Activated T-cell treated with anti-CD3 and anti-CD28 coated beads, Interleukin-2, amount 50 U/mL, for 72 hours (primary cell): ENCODE data around the gene DNASE2. TPM values are rescaled to one million over a fixed set of nuclear protein-coding genes. Genes with fewer than 3 reads are reported as not detected.
"Not testable (repeated sequence)": the region's sequence is repeated elsewhere in the genome, so short reads cannot be mapped to it uniquely, and the experiment has no call there.

Experiments
- ATAC-seq, 2 donors: fragments of 150-1000 bp; cut with Tn5 transposase; replicated peaks in 1 of 2; 2 replicates each; pipeline ENCODE4 v1.10.0; 2021; ENCODE audit warnings: moderate library complexity in 2 of 2, mild to moderate bottlenecking in 1 of 2
- DNase-seq, 2 donors: peaks; one replicate each; pipeline ENCODE4 v3.0.0; 2021 to 2022; ENCODE audit warnings: mixed read lengths in 1 of 2
- H3K27ac Mint-ChIP-seq: one replicate; pipeline ENCODE4 v1.8.0; 2022; ENCODE audit warnings: mild to moderate bottlenecking, moderate library complexity, mixed read lengths
- H3K27me3 Mint-ChIP-seq: one replicate; pipeline ENCODE4 v1.8.0; 2022; ENCODE audit warnings: low read depth, mixed read lengths
- H3K36me3 Mint-ChIP-seq, 2 donors: one replicate each; pipeline ENCODE4 v1.8.0; 2022; ENCODE audit warnings: mixed read lengths in 2 of 2, mild to moderate bottlenecking in 1 of 2; ENCODE audit not compliant: insufficient read depth in 2 of 2
- H3K4me1 Mint-ChIP-seq: one replicate; pipeline ENCODE4 v1.8.0; 2022; ENCODE audit warnings: low read depth, mixed read lengths
- H3K4me3 Mint-ChIP-seq, 2 donors: one replicate each; pipeline ENCODE4 v1.8.0; 2022; ENCODE audit warnings: mild to moderate bottlenecking in 2 of 2, mixed read lengths in 2 of 2, moderate library complexity in 2 of 2
- H3K9me3 Mint-ChIP-seq, 2 donors: one replicate each; pipeline ENCODE4 v1.8.0; 2022; ENCODE audit warnings: mixed read lengths in 2 of 2
- total RNA-seq, 2 donors: library from RNA; stranded (reverse); gene quantifications; one replicate each; pipeline ENCODE4 v1.2.3, GENCODE V29; 2022

The DNASE2 gene
- 10 to 100 TPM; 34.5 to 39.1 TPM for total RNA-seq

- peaks cover 41% of the 10 kb centered on the region for H3K4me1 Mint-ChIP-seq
- no peaks in the 10 kb centered on the region for H3K27me3 Mint-ChIP-seq
- H3K4me3 Mint-ChIP-seq = peak within 1 kb of the TSS; percentile 94 to 98
- H3K27ac Mint-ChIP-seq = peak within 1 kb of the TSS; percentile 94
- H3K36me3 Mint-ChIP-seq = peaks cover 1 to 8% of the 10 kb centered on the region in 2 donors
- ATAC-seq (peak; percentile 65 to 74), DNase-seq (peak; percentile 93 to 94)
- H3K9me3 Mint-ChIP-seq = peaks cover 0 to 2% of the 10 kb centered on the region in 2 donors
Observed at GRCh38 chr19:12881172-12881808, at the start of gene DNASE2. DNASE2 (minus strand) TSS chr19:12881449; CDS start chr19:12881375, 74 bp downstream.

- H3K27me3 Mint-ChIP-seq = no peaks in the 10 kb centered on the region
- H3K27ac Mint-ChIP-seq = no peak overlapping the region
- H3K9me3 Mint-ChIP-seq = no peaks in the 10 kb centered on the region
- H3K4me3 Mint-ChIP-seq = no peak overlapping the region
- H3K4me1 Mint-ChIP-seq = peaks cover 30% of the 10 kb centered on the region
- H3K36me3 Mint-ChIP-seq = peaks cover 9 to 34% of the 10 kb centered on the region in 2 donors
- no peak for ATAC-seq
- no peak for DNase-seq
Observed at GRCh38 chr19:12930002-12930645, 48.9 kb upstream of the DNASE2 start.

- ATAC-seq = no peak
- no peaks in the 10 kb centered on the region for H3K27me3 Mint-ChIP-seq
- H3K36me3 Mint-ChIP-seq = peaks cover 9 to 36% of the 10 kb centered on the region in 2 donors
- DNase-seq = no peak
- no peak overlapping the region for H3K27ac Mint-ChIP-seq
- no peaks in the 10 kb centered on the region for H3K4me1 Mint-ChIP-seq
- no peak overlapping the region for H3K4me3 Mint-ChIP-seq
- H3K9me3 Mint-ChIP-seq = no peaks in the 10 kb centered on the region
Observed at GRCh38 chr19:12924621-12925310, 43.5 kb upstream of the DNASE2 start.

DNA sequence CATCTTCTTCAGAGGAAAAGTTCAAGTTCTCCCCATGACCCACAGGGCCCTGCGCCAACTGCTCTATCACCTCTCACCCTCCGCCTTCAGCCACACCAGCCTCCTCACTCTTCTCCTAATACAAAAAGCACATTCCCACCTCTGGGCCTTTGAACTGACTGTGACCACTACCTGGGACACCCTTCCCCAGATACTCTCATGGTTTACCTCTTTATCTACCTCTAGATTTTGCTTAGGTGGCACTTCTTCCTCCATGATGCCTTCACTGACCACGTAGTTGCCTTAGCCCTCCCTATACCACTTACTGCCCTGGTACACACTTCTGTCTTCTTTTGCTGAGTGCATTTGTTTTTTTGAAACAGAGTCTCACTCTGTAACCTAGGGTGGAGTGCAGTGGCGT, 41.7 kb upstream of the DNASE2 start:
- Mint-ChIP-seq H3K27me3 (no peaks in the 10 kb centered on the region), H3K36me3 (peaks cover 8 to 27% of the 10 kb centered on the region in 2 donors), H3K4me3 (no peak overlapping the region), H3K27ac (no peak overlapping the region), H3K9me3 (no peaks in the 10 kb centered on the region), H3K4me1 (peaks cover 14% of the 10 kb centered on the region)
- no peak for ATAC-seq
- DNase-seq = no peak

- peaks cover 5 to 15% of the 10 kb centered on the region in 2 donors for H3K36me3 Mint-ChIP-seq
- H3K4me3 Mint-ChIP-seq = no peak overlapping the region
- H3K9me3 Mint-ChIP-seq = no peaks in the 10 kb centered on the region
- peaks cover 14% of the 10 kb centered on the region for H3K4me1 Mint-ChIP-seq
- DNase-seq (no peak), ATAC-seq (no peak)
- no peaks in the 10 kb centered on the region for H3K27me3 Mint-ChIP-seq
- H3K27ac Mint-ChIP-seq = peak overlapping the region; percentile 42
Observed at GRCh38 chr19:12921047-12921446, 39.8 kb upstream of the DNASE2 start.

DNA sequence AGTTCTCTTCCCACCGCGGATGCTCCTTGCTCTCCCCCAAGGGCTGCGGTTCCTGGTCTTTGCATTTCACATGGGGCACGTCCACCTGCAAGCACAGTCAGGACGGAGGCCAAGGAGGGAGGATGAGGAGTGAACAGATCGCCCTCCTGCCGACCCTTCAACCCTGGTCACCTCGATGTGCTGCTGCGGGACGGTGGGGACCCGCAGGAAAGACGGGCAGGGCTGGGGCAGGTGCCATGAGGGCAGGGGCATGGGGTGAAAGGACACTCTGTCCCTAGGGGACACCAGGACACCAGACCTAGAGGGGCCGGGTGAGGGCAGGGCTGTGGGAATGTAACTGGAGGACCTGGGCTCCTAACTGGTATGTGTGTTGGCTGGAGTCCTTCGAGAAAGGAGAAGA, 37.0 kb upstream of the DNASE2 start:
- Mint-ChIP-seq H3K9me3 (no peaks in the 10 kb centered on the region), H3K27me3 (no peaks in the 10 kb centered on the region), H3K27ac (peak overlapping the region; percentile 86), H3K4me3 (peak overlapping the region; percentile 65 to 74), H3K4me1 (peaks cover 37% of the 10 kb centered on the region), H3K36me3 (peaks cover 5% of the 10 kb centered on the region in 2 donors)
- DNase-seq (no peak), ATAC-seq (no peak)

DNA sequence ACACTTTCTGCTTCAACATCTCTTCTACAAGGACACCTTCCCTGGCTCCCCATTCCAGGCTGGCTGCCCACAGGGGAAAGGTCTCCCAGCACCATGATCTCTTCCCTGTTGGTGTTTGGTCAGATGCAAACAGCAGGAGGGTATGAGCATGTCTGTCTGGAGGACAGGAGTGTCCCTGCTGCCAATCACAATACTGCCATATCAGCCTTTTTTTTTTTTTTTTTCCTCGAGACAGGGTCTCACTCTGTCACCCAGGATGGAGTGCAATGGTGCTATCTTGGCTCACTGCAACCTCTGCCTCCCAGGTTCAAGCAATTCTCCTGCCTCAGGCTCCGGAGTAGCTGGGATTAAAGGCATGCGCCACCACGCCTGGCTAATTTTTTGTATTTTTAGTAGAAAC, 34.6 kb upstream of the DNASE2 start:
- peaks cover 40% of the 10 kb centered on the region for H3K4me1 Mint-ChIP-seq
- ATAC-seq, H3K9me3 Mint-ChIP-seq, H3K36me3 Mint-ChIP-seq, H3K27me3 Mint-ChIP-seq, H3K4me3 Mint-ChIP-seq, DNase-seq: not testable (repeated sequence)
- H3K27ac Mint-ChIP-seq = peak overlapping the region; percentile 24

DNA sequence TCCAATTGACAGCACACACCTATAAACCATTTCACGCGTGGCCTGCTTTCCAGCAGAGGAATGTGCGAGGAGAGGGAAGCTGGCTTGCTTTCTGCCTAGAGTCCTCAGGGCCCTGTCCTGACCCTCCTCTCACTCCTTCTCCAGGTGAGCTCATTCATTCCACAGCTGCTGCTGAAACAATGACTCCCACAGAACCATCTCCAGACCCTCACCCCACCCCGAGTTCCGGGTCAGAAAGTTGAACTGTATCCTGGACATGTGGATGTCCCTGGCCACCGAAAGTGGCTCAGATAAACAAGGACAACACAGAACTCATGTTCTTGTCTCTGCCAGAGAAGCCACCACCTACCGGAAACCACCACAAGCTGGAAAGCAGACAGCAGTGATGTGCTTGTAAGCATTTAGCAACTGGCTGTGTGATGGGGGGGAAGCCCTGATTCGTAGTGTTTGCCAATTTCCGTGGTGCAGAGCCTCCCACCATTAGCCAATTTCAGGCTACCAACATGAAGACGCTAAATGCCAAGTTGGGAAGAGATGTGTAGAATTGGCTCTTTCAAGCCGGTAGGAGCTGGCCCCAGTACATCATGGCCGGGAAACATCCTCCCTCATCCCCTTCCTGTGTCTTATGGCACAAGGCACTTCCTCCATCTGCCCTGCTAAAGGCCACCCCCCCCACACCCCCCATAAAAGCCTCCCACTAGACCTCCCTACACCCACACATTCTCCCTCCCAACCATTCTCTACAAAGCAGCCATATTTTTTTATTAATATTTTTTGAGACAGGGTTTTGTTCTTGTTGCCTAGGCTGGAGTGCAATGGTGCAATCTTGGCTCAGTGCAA, 32.8 kb upstream of the DNASE2 start:
- Mint-ChIP-seq H3K9me3 (no peaks in the 10 kb centered on the region), H3K36me3 (peaks cover 0 to under 1% of the 10 kb centered on the region in 2 donors), H3K27ac (peak overlapping the region; percentile 94), H3K4me3 (peak overlapping the region; percentile 50 to 54), H3K4me1 (peaks cover 38% of the 10 kb centered on the region), H3K27me3 (no peaks in the 10 kb centered on the region)
- peak; percentile 71 to 77 for ATAC-seq
- DNase-seq = peak; percentile 51 to 59

DNA sequence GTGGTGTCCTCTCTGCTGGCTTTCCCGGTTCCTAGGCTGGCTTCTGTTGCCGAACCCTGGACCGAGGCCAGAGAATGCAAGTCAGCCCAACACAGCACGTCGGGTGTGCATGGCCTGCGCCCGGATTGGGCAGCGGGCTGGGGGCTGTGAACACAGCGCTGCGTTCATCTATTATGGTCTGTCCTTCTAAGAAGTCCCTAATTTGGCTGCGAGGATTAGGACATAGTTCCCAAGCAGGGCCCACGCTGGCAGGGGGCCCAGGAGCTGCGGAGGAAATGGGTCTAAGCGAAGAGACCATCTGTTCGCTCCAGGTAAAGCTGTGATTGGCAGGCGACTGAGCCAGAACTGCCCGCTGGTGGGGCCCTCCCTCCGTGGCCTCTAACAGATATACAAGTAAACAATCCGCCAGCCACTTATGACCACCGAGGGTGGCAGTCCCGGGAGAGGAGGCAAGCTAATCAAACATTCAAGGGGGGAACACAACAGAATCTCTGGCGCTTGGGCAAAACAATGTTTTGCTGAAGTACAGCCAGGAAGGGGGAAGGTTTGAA, 31.8 kb upstream of the DNASE2 start:
- H3K4me1 Mint-ChIP-seq = peaks cover 36% of the 10 kb centered on the region
- ATAC-seq = no peak
- peak overlapping the region; percentile 79 for H3K27ac Mint-ChIP-seq
- DNase-seq = no peak
- no peaks in the 10 kb centered on the region for H3K36me3 Mint-ChIP-seq
- no peaks in the 10 kb centered on the region for H3K27me3 Mint-ChIP-seq
- no peak overlapping the region for H3K4me3 Mint-ChIP-seq
- no peaks in the 10 kb centered on the region for H3K9me3 Mint-ChIP-seq

DNA sequence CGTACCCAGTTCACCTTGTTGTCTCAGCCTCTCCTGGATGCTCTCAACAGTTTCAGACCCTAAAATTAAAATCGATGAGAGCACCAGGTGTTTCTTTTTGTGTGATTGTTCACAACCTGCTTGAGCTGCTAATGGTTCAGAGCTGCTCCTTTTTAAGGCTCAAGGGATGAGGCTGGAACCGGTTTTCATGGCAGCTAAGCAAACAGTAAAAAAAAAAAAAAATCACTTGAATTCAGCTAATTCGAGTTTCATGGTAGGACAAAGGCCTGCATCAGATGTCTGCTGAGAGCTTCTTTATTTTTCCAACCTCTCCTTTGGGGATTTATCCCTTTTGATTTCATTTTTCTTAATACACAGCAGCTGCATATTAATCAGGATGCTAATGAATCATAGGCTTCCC, 31.3 kb upstream of the DNASE2 start:
- Mint-ChIP-seq H3K4me1 (peaks cover 36% of the 10 kb centered on the region), H3K4me3 (no peak overlapping the region), H3K36me3 (no peaks in the 10 kb centered on the region), H3K9me3 (no peaks in the 10 kb centered on the region), H3K27ac (peak overlapping the region; percentile 79), H3K27me3 (no peaks in the 10 kb centered on the region)
- ATAC-seq (no peak), DNase-seq (no peak)

- no peak for ATAC-seq
- H3K4me1 Mint-ChIP-seq = peaks cover 10% of the 10 kb centered on the region
- no peak overlapping the region for H3K27ac Mint-ChIP-seq
- H3K27me3 Mint-ChIP-seq = no peaks in the 10 kb centered on the region
- H3K4me3 Mint-ChIP-seq = no peak overlapping the region
- no peaks in the 10 kb centered on the region for H3K36me3 Mint-ChIP-seq
- no peak for DNase-seq
- no peaks in the 10 kb centered on the region for H3K9me3 Mint-ChIP-seq
Observed at GRCh38 chr19:12907166-12907565, 25.9 kb upstream of the DNASE2 start.

DNA sequence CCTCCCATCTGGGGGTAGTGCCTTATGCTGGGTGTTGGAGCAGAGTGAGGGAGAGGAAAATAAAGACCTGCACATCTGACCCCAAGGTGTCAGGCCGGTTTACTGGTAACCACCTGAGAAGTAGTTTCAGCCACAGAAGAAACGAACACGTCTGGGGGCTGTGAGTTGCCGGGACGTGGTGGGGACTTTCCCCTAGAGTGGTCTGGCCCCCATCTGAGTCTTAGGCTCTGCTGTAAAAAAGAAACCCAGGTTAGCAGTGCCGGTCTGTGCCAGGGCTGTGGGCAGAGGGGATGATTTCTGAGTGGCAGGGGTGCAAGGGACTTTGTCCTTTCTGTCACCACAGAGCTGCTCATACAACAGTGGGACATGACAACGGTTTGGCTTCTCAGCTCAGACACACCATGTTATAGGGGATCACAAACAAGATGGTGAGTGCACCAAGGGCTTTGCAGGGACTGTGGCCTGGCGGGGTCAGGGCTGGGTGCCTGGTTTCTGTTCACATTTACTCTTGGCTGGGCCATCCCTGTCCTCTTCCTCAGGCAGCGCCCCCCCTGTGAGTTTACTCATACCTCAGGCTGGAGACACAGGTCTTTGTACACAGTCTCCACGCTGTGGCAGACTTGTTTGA, 18.8 kb upstream of the DNASE2 start:
- DNase-seq = peak; percentile 65 to 71
- Mint-ChIP-seq H3K27me3 (no peaks in the 10 kb centered on the region), H3K27ac (peak overlapping the region; percentile 47), H3K4me3 (peak overlapping the region; percentile 20 to 67), H3K4me1 (peaks cover 16% of the 10 kb centered on the region), H3K9me3 (no peaks in the 10 kb centered on the region), H3K36me3 (peaks cover under 1 to 5% of the 10 kb centered on the region in 2 donors)
- ATAC-seq = peak; percentile 95 to 98
